ENCODE measurements around the gene STH. TPM values are rescaled to one million over a fixed set of nuclear protein-coding genes. Genes with fewer than 3 reads are reported as not detected.

The STH gene
- total and polyA plus RNA-seq, 2 of the 4 experiments (the other 2 are of a cell fraction): not detected

- Histone ChIP-seq H3K79me1 (ENCODE audit: low read depth in 1 of 2, low read length in 2 of 2) (no peaks in the 10 kb centered on the region), H3K56ac (ENCODE audit: extremely low read depth, insufficient read depth, low read length) (no peak overlapping the region), H3K14ac (replicated peaks; ENCODE audit: low read depth, low read length) (no peak overlapping the region), H4K91ac (ENCODE audit: insufficient read depth, low read depth, low read length) (no peak overlapping the region), H3K27ac (ENCODE audit: insufficient read depth, low read length) (no peak overlapping the region), H4K20me1 (ENCODE audit: insufficient read depth, low read length) (no peaks in the 10 kb centered on the region), H3K9me1 (ENCODE audit: insufficient read depth, low read length) (no peaks in the 10 kb centered on the region), H4K5ac (ENCODE audit: low read depth, low read length) (no peak overlapping the region), H3K4me3 (ENCODE audit: insufficient read depth, low read depth, low read length) (no peak overlapping the region), H3K4me2 (ENCODE audit: low read depth, low read length) (no peak overlapping the region), H2AK9ac (replicated peaks; ENCODE audit: low read depth, low read length, poor library complexity) (no peak overlapping the region), H2AK5ac (ENCODE audit: low read depth, low read length) (no peak overlapping the region), H3K27me3 (ENCODE audit: control insufficient read depth, insufficient read depth, low read length) (peaks cover 7% of the 10 kb centered on the region; the same call in 1 of the 2 replicates), H2BK120ac (ENCODE audit: low read depth, low read length) (no peak overlapping the region), H2BK5ac (ENCODE audit: low read depth, low read length, poor library complexity, severe bottlenecking) (no peak overlapping the region), H3K4ac (ENCODE audit: low read depth, low read length) (no peak overlapping the region), H2BK20ac (ENCODE audit: low read depth, low read length) (no peak overlapping the region), H2AFZ (replicated peaks; ENCODE audit: low read length, poor library complexity) (no peak overlapping the region), H3K4me1 (ENCODE audit: control insufficient read depth, insufficient read depth, low read length) (peaks cover 2% of the 10 kb centered on the region; the same call in 1 of the 2 replicates), H3K23ac (ENCODE audit: low read depth, low read length) (no peak overlapping the region), H3K36me3 (ENCODE audit: control insufficient read depth, insufficient read depth, low read length) (no peaks in the 10 kb centered on the region), H3K9me3 (ENCODE audit: control insufficient read depth, insufficient read depth, low read length) (no peaks in the 10 kb centered on the region), H3K18ac (ENCODE audit: low read depth, low read length) (no peak overlapping the region), H4K8ac (ENCODE audit: low read depth in 2 of 2, low read length in 2 of 2) (no peak overlapping the region), H3K9ac (ENCODE audit: low read depth, low read length) (no peak overlapping the region), H2BK15ac (ENCODE audit: low read depth, low read length) (no peak overlapping the region)
- DNase-seq: no peak
- dilution Hi-C loops (cut with HindIII; ENCODE audit: low sequenced_read_pairs, unreplicated experiment) (no loop called here), intact Hi-C loops (cut with micrococcal nuclease) (no loop called here), in situ Hi-C loops (cut with MboI; ENCODE audit: low sequenced_read_pairs) (no loop called here)
- WGBS, 2 experiments (ENCODE audit: extremely low coverage in 2 of 2, insufficient read length in 1 of 2): 0% methylated on average over 1 of the region's 31 CpGs; no CpG with 5 or more reads in 1 of the 2 experiments
- BruUV-seq (replicated peaks): no TSS peak
- POLR2A ChIA-PET (ENCODE audit: unreplicated experiment): no interaction called here
- CTCF ChIA-PET: no interaction called here
- TF ChIP-seq CHD1 (IDR thresholded peaks at IDR 0.05; ENCODE audit: low read depth, low read length) (no peak), MAZ (IDR thresholded peaks at IDR 0.05; ENCODE audit: borderline replicate concordance, low read depth, low read length) (no peak), NFE2L2 (IDR thresholded peaks at IDR 0.05; ENCODE audit: low read depth, low read length) (no peak), FOS (IDR thresholded peaks at IDR 0.05; ENCODE audit: low read depth, low read length) (no peak), POLR2A (IDR thresholded peaks at IDR 0.05; ENCODE audit: low read depth, low read length) (no peak), RFX5 (IDR thresholded peaks at IDR 0.05; ENCODE audit: low read depth, low read length) (no peak), MAFK (IDR thresholded peaks at IDR 0.05; ENCODE audit: low read depth, low read length) (no peak), CEBPB (IDR thresholded peaks at IDR 0.05; ENCODE audit: low read depth, low read length) (no peak), RCOR1 (IDR thresholded peaks at IDR 0.05; ENCODE audit: insufficient replicate concordance, low read length) (no peak), ELK1 (IDR thresholded peaks at IDR 0.05; ENCODE audit: borderline replicate concordance, low read depth, low read length) (no peak), BHLHE40 (IDR thresholded peaks at IDR 0.05; ENCODE audit: low read depth, low read length) (no peak)
- no peak for ATAC-seq (ENCODE audit: low read depth)
Measured at GRCh38 chr17:45996282-45996937, 2.6 kb upstream of the STH start.

Measured in IMR-90 (cell line).